ENCODE measurements around the gene LMNA. TPM values are rescaled to one million over a fixed set of nuclear protein-coding genes. Genes with fewer than 3 reads are reported as not detected.

LMNA gene
- total RNA-seq, 2 donors from 2014 or later: 335 to 478 TPM

DNA sequence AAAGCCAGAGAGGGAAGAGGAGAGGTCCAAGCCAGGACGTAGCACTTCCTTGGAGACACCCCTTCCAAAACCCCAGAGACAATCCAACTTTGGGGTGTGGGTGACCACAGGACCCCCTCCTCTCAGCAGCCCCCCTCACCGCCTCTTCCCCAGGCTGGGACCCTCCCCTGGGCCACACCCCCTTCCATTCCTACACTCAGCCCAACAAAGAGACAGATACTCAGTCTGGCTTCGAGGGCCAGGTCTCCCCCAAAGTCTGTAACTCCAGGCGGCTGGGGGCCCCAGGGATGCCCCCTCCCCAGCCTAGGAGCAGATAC lies 33.7 kb upstream of the LMNA start:
- intact Hi-C loops (cut with DNase I, micrococcal nuclease): no loop called here
- no peak for DNase-seq
- ATAC-seq: no peak

DNA sequence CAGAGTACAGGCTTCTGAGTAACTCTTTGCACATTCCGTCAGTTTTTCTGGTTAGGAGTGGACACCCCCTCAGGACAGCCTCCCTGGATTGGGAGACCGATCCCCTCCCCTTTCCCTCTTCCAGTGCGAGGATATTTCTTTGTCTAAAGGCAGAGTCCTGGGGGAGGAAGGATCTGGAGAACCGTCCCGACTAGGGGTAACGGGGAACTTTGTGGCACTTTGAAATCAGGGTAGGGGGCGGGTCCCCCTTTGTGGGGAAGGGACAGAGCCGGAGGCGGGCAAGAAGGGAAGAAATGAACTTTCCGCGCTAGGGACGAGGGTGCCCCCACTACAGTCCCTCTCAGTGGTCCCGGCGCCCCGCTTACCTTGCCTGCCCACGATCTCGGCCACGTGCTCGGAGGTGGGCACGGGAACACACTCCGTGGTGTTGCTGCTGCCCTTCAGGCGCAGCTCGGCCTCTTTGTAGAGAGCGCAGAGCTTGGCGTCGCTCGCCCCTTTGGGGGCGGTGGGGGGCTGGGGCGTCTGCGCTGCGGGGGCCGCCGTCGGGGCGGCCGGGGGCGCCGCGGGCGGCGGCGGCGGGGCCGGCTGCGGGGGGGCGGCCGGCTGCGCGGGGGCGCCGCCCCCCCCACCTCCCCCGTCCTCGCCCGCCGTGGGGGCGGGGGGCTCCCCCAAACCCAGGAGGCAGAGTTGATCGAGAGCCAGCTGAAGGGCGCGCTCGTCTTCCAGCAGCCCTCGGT lies 33.2 kb upstream of the LMNA start:
- DNase-seq: peak in 1 of 2 donors; percentile 11
- intact Hi-C loops (cut with DNase I, micrococcal nuclease): no loop called here
- no peak for ATAC-seq

DNA sequence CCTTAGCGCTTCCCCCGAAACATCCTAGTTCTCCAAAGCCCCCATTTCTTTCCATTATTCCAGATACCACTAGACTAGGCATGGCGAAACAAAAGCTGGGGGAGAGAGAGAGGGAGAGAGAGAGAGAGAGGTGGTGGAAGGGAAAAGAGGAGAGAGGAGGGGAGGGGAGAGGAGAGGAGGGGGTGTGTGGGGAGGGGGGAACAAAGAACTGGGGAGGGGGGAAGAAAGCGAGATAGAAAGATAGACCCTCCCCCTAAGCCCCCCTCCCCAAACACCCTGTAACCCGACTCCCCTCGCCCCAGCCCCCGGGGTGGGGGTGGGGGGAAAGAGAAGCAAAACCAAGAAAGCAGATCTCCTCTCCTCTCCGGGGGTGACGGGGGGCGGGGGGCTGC lies 32.6 kb upstream of the LMNA start:
- DNase-seq (no peak), ATAC-seq (no peak)
- intact Hi-C loops (cut with DNase I, micrococcal nuclease): no loop called here

DNA sequence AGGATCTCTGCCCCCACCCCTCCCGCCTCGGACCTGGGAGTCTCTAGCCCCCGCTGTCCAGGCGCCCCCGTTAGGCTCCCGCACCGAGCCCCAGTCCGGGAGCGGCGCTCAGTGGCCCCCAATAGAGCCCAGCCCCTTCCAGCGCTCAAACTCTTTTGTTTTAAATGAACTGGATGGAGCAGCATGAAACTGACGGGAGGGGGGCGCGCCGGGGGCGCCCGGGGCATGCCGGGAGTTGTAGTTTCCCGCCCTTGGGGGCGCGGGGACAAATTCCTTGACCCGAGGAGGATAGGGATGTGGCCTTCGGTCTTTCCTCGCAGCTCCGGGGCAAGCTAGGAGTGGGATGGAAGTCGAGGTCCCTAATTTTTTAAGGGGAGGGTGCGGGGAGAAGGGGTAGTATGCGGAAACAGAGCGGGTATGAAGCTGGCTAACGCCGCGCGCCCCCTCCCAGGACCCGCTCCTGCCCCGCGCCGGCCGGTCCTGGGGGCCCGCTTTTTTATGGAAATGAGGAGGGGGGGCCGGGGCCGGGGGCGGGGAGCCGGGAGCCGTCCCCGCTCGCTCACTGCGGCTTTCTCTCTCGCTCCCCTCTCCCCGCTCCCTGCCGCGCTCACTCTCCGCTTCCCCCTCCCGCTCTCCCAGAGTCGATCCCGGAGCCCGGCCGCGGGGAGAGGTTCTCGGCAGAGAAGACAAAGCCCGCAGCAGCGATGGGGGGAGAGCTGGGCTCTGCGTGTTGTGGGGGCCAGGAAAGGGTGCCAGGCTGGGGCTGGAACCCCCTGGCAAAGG lies 32.0 kb upstream of the LMNA start, which contains the start of gene MEX3A:
Gene MEX3A, minus strand, starts transcription at position 157 of the 783 bp plus-strand sequence. CDS start 467 bp downstream, outside the sequence.
- ATAC-seq (peak; percentile 87), DNase-seq (peak; percentile 74 to 80)
- intact Hi-C loops (cut with DNase I, micrococcal nuclease): no loop called here

DNA sequence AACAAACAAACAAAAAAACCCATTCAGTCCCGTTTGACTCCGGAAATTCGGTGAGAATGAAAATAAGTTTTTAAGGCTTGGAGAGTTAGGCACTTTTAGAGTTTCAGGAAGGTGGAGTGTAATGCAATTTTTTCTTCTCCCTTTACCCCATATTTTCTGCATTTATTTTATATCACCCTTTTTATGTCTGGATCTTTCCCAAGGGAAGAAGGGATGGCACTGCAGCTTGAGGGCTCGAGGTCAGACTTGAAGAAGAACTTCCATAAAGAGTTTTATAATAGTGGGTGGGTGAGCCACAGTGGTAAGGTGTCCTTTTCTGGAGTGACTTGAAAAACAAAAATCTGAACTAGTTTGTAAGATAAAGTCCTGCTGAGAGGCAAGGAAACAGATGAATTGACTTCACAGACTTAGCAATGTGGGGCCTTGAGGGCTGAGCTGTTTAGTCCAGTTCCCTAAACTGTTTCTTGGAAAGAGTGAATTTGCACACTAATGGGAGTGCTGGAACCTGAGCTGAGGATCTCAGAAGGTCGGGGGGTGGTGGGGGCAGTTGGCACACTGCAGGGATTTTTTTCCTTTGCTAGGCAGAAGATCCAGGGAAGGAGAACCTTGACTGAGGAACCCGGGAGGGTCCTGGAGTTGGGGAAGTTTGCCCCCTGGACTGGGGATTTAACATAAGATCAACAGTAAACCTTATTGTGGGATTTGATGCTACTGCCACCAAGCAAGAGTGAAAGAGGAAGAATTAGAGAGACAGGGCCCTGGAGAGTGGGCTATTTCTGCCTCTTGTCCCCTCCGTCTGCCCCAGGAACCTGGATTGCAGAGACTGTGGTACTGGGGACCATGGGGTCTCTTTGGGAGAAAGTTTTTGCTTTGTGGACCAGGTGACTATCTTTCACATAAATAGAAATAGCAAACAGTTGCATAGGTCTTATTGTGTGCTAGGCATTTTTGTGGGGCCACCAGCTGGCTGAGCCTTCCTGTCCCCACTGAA lies 30.4 kb upstream of the LMNA start:
- no peak for ATAC-seq
- no peak for DNase-seq
- intact Hi-C loops (cut with DNase I, micrococcal nuclease): no loop called here

DNA sequence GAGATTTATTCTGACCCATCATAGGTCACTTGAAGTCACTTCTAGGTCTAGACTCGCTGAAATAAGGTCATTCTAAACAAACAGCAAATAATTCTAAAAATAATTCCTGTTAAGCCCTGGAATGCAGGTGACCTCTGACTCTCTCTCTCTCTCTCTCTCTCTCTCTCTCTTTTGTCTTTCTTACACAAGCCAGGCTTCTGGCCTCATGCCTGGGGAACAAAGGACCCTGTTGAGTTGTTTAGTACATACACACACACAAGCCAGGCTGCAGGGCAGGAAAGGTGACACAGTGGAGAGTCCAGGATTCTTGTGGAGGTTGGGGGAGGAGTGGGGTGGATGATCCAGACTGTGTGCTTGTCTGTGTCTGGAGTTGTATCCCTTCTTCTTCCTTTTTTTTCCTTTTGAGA lies 28.3 kb upstream of the LMNA start:
- intact Hi-C loops (cut with DNase I, micrococcal nuclease): no loop called here
- ATAC-seq (no peak), DNase-seq (no peak)

DNA sequence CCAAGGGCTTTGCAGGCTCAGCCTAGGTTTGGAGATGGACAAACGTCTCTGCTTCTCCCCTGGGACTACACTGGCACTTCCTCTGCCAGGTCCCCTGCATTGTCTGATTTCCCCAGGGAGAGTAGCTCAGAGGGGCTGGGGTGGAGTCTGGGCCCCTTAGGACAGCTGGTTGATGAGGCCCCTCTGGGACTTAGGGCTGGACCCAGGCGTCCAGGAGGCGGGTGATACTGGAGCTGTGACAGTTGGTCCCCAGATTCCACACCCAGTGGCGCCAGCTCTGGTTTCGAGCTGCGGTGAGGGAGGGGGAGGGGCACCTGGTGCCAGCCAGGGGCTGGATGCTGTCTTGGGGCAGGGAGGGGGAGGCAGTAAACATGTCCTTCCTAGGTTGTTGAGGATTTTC lies 24.8 kb upstream of the LMNA start:
- ATAC-seq (no peak), DNase-seq (no peak)
- intact Hi-C loops (cut with DNase I, micrococcal nuclease): loop anchor here (2.0 to 5.0 kb wide), 2 partner anchors 135 to 138 kb away; no protein-coding TSS in a partner anchor

DNA sequence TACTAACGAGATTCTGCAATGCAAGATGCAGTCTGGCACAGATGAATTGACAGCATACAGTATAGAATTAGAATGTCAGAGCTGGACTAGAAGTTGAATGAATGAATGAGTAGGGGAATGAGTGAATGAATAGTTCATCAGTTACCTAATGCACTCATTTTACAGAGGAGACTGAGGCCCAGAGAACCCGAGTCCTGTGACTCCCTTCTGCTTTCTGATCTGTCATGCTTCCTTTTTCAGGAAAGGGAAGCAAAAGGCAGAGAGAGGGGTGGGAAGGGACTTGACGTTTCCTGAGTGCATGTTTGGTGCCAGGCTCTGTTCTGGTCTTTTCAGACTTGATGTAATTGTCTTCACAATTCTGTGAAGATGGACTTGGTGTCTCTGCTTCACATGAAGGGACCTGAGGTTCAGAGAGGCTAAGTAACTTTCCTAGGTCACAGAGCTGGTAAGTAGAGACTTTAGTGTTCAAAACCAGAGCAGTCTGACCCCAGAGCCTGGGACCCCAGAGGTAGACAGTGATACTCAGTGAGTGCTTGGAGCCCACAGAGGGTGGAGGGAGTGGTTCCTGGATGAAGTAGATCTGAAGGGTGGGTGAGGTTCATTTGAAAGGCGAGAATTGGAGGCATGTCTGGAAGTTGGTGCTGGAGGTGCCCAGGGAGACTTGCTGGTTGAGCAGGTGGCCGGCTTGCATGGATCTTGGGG lies 24.2 kb upstream of the LMNA start:
- DNase-seq (no peak), ATAC-seq (no peak)
- intact Hi-C loops (cut with DNase I, micrococcal nuclease): loop anchor here in 1 of 2 donors (5.0 kb wide), 1 partner anchor 137 kb away; no protein-coding TSS in a partner anchor

DNA sequence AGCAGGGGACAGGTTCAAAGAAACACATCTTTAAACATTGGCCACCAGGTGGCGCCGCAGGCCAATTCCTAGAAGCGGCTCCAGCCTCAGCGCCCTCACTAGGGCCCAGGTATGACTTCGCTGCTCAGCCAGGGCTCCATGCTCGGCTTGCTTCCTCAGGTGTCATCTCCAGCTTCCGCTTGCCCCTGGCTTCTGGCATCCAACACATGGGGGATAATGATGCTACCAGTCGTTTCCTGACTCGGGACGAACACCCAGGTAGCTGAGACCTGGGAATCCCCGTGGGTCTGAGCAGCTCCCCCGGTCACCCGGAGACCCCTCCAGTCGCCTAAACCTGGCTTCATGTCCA lies 23.7 kb upstream of the LMNA start:
- intact Hi-C loops (cut with DNase I, micrococcal nuclease): loop anchor here in 1 of 2 donors (5.0 kb wide), 1 partner anchor 136 kb away; no protein-coding TSS in a partner anchor
- ATAC-seq: peak; percentile 82

DNA sequence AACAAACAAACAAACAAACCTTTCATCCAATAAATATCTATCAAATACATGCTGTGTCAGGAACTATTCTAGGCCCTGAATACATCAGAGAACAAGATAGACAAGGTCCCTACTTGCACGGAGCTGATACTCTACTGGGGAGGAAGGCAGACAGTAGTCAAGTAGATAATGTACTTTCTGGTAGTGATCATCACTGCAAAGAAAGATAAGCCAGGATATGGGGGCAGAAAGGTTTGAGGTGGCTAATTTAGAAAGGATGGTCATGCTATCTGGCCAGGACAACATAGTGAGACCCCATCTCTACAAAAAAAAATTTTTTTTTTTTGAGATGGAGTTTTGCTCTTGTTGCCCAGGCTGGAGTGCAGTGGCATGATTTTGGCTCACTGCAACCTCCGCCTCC lies 22.9 kb upstream of the LMNA start:
- no peak for DNase-seq
- ATAC-seq: no peak
- intact Hi-C loops (cut with DNase I, micrococcal nuclease): loop anchor here in 1 of 2 donors (5.0 kb wide), 1 partner anchor 136 kb away; no protein-coding TSS in a partner anchor

More for the DNA sequence above, 23.7 kb upstream of the LMNA start:
- DNase-seq: peak; percentile 82 to 93

DNA sequence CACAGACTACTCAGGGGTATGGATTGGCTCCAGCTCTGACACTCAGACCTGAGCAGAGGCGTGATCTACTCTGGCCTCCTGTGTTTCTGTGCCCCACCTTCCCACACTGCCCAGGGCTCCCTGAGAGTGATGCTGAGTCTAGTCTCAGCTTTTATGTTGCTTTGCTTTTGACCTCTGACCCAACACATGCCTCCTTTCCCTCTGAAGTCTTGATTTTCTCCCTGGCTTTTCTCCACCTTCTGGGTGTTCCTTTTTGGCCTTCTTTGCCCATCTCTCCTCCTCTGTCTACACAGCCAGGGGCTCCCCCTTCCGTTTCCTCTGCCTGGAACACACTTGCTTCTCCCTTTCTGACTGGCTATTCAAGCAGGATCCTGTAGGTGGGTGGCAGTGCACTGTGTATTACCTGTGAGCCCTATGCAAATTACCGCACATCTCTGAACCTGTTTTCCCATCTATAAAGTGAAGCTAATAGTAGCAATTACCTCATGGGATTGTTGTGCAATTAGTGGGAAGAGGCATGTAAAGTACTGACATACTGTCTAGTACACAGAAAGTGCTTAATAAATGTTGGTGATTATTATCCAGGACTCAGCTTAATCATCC lies 18.5 kb upstream of the LMNA start:
- DNase-seq (no peak), ATAC-seq (no peak)
- intact Hi-C loops (cut with DNase I, micrococcal nuclease): loop anchor here (2.0 kb wide), 2 partner anchors 33 to 35 kb away; no protein-coding TSS in a partner anchor

DNA sequence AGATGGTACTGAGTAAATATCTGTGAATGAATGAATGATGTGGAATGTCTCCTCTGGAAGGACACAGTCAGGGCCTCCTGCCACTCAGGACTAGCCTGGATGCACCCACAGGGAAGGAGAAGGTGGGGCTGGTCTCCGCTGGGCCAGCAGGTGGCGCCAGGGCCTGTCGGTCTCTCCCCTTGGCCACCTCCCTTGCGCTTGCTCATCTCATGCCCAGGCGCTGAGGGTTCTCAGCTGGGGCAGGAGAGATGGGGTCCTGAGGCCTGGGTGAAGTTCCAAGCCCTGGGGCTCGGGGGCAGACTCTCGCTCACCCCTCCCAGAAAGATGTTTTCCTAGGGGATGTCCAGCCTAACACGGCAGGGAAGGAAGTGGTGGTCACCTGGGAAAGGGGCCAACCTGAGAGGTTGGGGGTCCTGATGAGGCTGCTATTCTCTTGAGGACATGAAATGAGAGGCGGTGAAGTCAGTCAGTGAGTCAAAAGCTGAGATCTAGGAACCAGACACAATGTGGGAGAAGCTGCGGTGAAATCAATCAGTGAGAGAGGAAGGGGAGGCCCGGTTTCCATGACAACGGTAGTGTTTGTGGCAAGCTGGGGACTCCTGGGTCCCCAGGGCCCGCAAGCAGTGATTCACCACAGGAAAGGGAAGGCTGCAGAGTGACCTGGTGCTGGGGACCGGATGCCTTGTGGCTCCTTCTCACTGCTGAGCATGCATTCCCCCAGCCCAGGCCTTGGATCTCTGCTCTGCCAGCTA lies 17.7 kb upstream of the LMNA start:
- DNase-seq: peak; percentile 87 to 93
- ATAC-seq: peak; percentile 76
- intact Hi-C loops (cut with DNase I, micrococcal nuclease): loop anchor here (2.0 kb wide), 2 partner anchors 32 to 34 kb away; no protein-coding TSS in a partner anchor

DNA sequence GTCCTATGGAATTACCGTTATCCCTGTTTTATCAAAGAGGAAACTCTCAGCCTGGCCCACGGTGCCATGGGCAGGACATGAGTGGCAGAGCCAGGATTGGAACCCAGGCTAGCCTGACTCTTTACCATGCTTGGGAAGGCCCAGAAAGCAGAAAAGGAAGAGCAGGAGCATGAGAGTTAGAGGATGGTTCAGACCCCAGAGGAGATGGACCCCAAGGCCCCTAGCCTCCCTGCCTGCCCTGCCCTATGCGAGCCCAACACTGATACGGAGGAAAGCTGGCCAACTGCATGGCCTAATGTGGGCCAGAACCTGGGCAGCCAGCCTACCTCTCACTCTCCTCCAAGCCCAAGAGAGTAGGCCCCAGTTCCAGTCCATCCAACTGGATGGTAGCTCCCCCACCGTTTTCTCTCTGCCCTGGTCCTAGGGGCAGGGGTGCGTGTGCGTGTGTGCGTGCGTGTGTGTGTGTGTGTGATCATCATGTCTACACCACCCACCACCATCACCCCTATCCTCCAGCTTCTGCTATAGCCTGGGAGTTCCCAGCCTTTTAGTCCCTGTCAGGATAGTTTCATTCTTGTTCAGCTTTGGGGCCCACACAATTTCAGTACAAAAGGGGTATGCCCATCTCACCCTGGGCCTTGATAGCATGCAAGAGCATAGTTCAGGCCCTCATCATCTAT lies 16.9 kb upstream of the LMNA start:
- DNase-seq (no peak), ATAC-seq (no peak)
- intact Hi-C loops (cut with DNase I, micrococcal nuclease): loop anchor here (2.0 kb wide), 2 partner anchors 31 to 33 kb away; no protein-coding TSS in a partner anchor

DNA sequence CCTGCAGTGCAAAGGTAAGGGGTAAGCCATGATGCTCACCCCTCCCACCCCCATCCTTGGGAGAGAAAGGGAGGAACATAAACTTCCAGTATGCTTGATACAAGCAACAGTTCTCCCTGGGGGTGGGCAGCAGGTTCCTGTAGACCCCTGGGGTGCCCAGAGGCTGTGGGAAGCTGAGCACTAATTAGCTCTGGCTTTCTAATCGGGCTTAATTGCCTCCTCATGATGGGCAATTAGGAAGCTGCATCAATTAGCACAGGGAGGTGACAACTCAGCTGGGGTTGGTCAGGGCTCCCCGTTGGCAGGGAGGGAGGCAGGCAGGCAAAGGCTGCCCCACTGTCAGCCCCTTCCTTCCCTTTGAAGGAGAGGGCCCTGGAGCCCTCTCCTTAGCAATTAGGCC lies 15.7 kb upstream of the LMNA start:
- intact Hi-C loops (cut with DNase I, micrococcal nuclease): no loop called here
- ATAC-seq: no peak
- no peak for DNase-seq

DNA sequence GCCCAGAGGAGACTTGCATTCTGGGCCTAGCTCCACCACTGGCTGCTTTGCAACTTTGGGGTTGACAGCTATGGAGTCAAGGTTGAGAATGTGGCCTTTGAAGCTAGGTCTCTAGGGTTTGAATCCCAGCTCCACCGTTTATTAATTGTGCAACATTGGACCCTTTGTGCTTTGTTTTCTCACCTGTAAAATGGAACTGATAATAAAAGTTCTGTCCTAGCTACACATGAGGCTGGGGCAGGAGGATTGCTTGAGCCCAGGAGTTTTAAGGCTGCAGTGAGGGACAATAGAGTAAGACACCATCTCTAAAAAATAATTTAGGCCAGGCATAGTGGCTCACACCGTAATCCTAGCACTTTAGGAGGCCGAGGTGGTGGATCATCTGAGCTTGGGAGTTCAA lies 15.2 kb upstream of the LMNA start:
- intact Hi-C loops (cut with DNase I, micrococcal nuclease): no loop called here
- DNase-seq: no peak

DNA sequence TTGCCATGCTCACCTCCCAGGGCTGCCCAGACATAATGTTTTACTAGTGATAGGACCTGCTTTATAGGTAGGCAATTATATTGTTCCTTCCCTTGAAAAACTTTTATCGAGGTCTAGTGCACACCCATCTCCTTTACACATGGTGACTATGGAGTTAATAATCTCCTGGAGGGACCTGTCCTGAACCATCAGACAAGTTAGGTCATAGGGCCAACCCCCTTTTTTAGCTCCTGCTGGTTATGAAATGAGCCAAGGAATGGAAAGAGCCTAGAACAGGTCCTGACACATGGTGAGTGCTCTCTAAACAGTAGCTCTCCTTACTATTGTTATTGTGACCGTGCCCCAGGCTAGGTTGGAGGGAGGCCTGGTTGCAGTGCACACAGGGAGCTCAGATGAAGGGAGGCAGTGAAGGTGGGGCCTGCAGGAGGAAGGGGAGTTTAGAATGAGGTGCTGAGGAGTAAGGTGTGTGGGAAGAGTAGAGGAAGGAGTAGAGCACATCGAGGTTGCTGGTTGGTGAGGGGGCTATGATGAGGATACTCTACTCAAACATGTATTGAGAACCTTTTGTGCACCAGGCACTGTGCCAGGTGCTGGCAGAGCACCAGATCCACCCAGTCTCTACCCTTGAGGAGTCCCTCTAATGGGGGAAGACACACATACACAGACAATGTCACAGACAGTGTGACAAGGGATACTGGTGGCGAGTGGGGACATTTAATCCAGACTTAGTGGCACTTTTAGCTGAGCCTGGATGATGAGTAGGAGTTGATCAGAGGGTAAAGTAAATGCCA lies 14.1 kb upstream of the LMNA start:
- intact Hi-C loops (cut with DNase I, micrococcal nuclease): no loop called here
- ATAC-seq (peak; percentile 60), DNase-seq (no peak)

More for the DNA sequence above, 15.2 kb upstream of the LMNA start:
- ATAC-seq: no peak
